Fibroblast of lung (primary cell): ENCODE measurements around the gene RPGRIP1. TPM values are rescaled to one million over a fixed set of nuclear protein-coding genes. Genes with fewer than 3 reads are reported as not detected.

ENCODE experiments used
- DNase-seq, 2 donors: peaks; one replicate each; pipeline versions ENCODE4 v3.0.0 to v3.0.0-alpha.2; 2010; ENCODE audit warnings: low read depth in 2 of 2
- H2AFZ ChIP-seq: 2 replicates; pipeline ENCODE4 v1.5.1; 2012; ENCODE audit warnings: low read length, control low read depth, inconsistent platforms
- H3K27ac ChIP-seq: 2 replicates; pipeline ENCODE4 v1.5.1; 2011; ENCODE audit warnings: low read length, control low read depth; ENCODE audit not compliant: insufficient read depth
- H3K27me3 ChIP-seq: 2 replicates; pipeline ENCODE4 v1.5.1; 2011; ENCODE audit warnings: mild to moderate bottlenecking, low read length; ENCODE audit not compliant: control insufficient read depth, insufficient read depth
- H3K36me3 ChIP-seq: 2 replicates; pipeline ENCODE4 v1.5.1; 2011; ENCODE audit warnings: low read length; ENCODE audit not compliant: control insufficient read depth, insufficient read depth
- H3K4me1 ChIP-seq: 2 replicates; pipeline ENCODE4 v1.5.1; 2011; ENCODE audit warnings: low read length; ENCODE audit not compliant: control insufficient read depth, insufficient read depth; ENCODE audit errors: extremely low read depth
- H3K4me2 ChIP-seq: 2 replicates; pipeline ENCODE4 v1.5.1; 2011; ENCODE audit warnings: low read length, control low read depth; ENCODE audit not compliant: insufficient read depth; ENCODE audit errors: extremely low read depth
- H3K4me3 ChIP-seq, 4 experiments: fragments of 200-600 bp in 1 of 4; sonication (generic) in 1 of 4; replicated peaks in 1 of 4; 2 replicates each; pipeline ENCODE4 v1.5.1; 2011 to 2016; ENCODE audit warnings: low read length in 4 of 4, low read depth in 3 of 4, mild to moderate bottlenecking in 3 of 4, control low read depth in 2 of 4, inconsistent platforms in 1 of 4, mixed read lengths in 1 of 4; ENCODE audit not compliant: insufficient read depth in 1 of 4; ENCODE audit errors: control extremely low read depth in 1 of 4
- H3K79me2 ChIP-seq: 2 replicates; pipeline ENCODE4 v1.5.1; 2012; ENCODE audit warnings: mild to moderate bottlenecking, low read length, inconsistent platforms; ENCODE audit not compliant: control insufficient read depth, insufficient read depth
- H3K9ac ChIP-seq: 2 replicates; pipeline ENCODE4 v1.5.1; 2011; ENCODE audit warnings: mild to moderate bottlenecking, low read length, control low read depth; ENCODE audit not compliant: insufficient read depth
- H3K9me3 ChIP-seq: 2 replicates; pipeline ENCODE4 v1.5.1; 2012; ENCODE audit warnings: low read depth, low read length; ENCODE audit not compliant: control insufficient read depth, insufficient read depth
- H4K20me1 ChIP-seq: 2 replicates; pipeline ENCODE4 v1.5.1; 2011; ENCODE audit warnings: low read length; ENCODE audit not compliant: control insufficient read depth, insufficient read depth; ENCODE audit errors: extremely low read depth
- EZH2 ChIP-seq: IDR thresholded peaks from 2 replicates; pipeline ENCODE4 v1.5.1; 2012; ENCODE audit warnings: low read length, control low read depth, mild to moderate bottlenecking; ENCODE audit errors: missing control alignments
- polyA plus RNA-seq, 2 donors: library from polyadenylated mRNA; depleted of rRNA in 1 of 2; stranded (reverse) in 1 of 2; unstranded in 1 of 2; fragments of >200 nt; gene quantifications; 2 replicates each; pipeline ENCODE4 v1.2.1, GENCODE V29; 2011 to 2012; ENCODE audit warnings: missing spikeins in 1 of 2
- total RNA-seq: library from RNA; depleted of rRNA; stranded (reverse); fragments of >200 nt; gene quantifications from 2 replicates; pipeline ENCODE4 v1.2.1, GENCODE V29; 2014
- TF ChIP-seq, protein P1 (sequence below), 2 donors: IDR thresholded peaks in 1 of 2; conservative IDR thresholded peaks in 1 of 2; 1 replicate in 1 of 2; 2 replicates in 1 of 2; pipeline ENCODE4 v1.5.1; 2011 to 2012; ENCODE audit warnings: low read length in 2 of 2, control low read depth in 1 of 2, inconsistent platforms in 1 of 2, low read depth in 1 of 2, mild to moderate bottlenecking in 1 of 2

The RPGRIP1 gene
- total and polyA plus RNA-seq, 2 donors (not counting 1 experiment from before 2014, with no cell fraction given), result under 0.01 to 0.32 TPM

GRCh38 chr14:21307637-21308036 lies 27.8 kb downstream of the RPGRIP1 start:
- Histone ChIP-seq H3K36me3 (no peaks in the 10 kb centered on the region), H3K4me1 (no peaks in the 10 kb centered on the region), H3K4me3 (no peak overlapping the region), H4K20me1 (no peaks in the 10 kb centered on the region), H3K27me3 (peaks cover 13% of the 10 kb centered on the region), H3K9ac (no peak overlapping the region), H3K9me3 (no peaks in the 10 kb centered on the region), H3K4me2 (no peak overlapping the region), H3K27ac (no peak overlapping the region), H3K79me2 (no peaks in the 10 kb centered on the region), H2AFZ (no peak overlapping the region)
- no peak for DNase-seq
- no peak for TF ChIP-seq EZH2
- TF ChIP-seq, protein P1, sequence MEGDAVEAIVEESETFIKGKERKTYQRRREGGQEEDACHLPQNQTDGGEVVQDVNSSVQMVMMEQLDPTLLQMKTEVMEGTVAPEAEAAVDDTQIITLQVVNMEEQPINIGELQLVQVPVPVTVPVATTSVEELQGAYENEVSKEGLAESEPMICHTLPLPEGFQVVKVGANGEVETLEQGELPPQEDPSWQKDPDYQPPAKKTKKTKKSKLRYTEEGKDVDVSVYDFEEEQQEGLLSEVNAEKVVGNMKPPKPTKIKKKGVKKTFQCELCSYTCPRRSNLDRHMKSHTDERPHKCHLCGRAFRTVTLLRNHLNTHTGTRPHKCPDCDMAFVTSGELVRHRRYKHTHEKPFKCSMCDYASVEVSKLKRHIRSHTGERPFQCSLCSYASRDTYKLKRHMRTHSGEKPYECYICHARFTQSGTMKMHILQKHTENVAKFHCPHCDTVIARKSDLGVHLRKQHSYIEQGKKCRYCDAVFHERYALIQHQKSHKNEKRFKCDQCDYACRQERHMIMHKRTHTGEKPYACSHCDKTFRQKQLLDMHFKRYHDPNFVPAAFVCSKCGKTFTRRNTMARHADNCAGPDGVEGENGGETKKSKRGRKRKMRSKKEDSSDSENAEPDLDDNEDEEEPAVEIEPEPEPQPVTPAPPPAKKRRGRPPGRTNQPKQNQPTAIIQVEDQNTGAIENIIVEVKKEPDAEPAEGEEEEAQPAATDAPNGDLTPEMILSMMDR (conservative IDR thresholded peaks at IDR 0.05 in 1 of 2, IDR thresholded peaks at IDR 0.05 in 1 of 2; ENCODE audit: low read depth in 1 of 2, low read length in 2 of 2), result no peak

- Histone ChIP-seq H3K4me3 (no peak overlapping the region), H3K4me1 (no peaks in the 10 kb centered on the region), H3K4me2 (no peak overlapping the region), H3K27me3 (peaks cover 13% of the 10 kb centered on the region), H2AFZ (no peak overlapping the region), H3K27ac (no peak overlapping the region), H3K79me2 (no peaks in the 10 kb centered on the region), H3K9me3 (no peaks in the 10 kb centered on the region), H4K20me1 (no peaks in the 10 kb centered on the region), H3K36me3 (no peaks in the 10 kb centered on the region), H3K9ac (no peak overlapping the region)
- DNase-seq, result no peak
- TF ChIP-seq, protein P1 (conservative IDR thresholded peaks at IDR 0.05 in 1 of 2, IDR thresholded peaks at IDR 0.05 in 1 of 2; ENCODE audit: low read depth in 1 of 2, low read length in 2 of 2), result no peak
- TF ChIP-seq EZH2, result no peak
Measured at GRCh38 chr14:21308132-21308478, 28.2 kb downstream of the RPGRIP1 start.

GRCh38 chr14:21308479-21309237 lies 28.8 kb downstream of the RPGRIP1 start:
- Histone ChIP-seq H3K27me3 (peaks cover 13% of the 10 kb centered on the region), H3K9me3 (no peaks in the 10 kb centered on the region), H3K4me3 (peak overlapping the region in 2 of 4 experiments; percentile 14 to 52), H3K27ac (no peak overlapping the region), H4K20me1 (no peaks in the 10 kb centered on the region), H3K4me1 (no peaks in the 10 kb centered on the region), H3K36me3 (no peaks in the 10 kb centered on the region), H2AFZ (peak overlapping the region; percentile 26), H3K79me2 (no peaks in the 10 kb centered on the region), H3K9ac (no peak overlapping the region), H3K4me2 (no peak overlapping the region)
- peak; percentile 70 to 85 for DNase-seq
- no peak for TF ChIP-seq EZH2
- TF ChIP-seq, protein P1 (conservative IDR thresholded peaks at IDR 0.05 in 1 of 2, IDR thresholded peaks at IDR 0.05 in 1 of 2; ENCODE audit: low read depth in 1 of 2, low read length in 2 of 2), result no peak
